ENCODE results near the gene IL17RD. TPM values are rescaled to one million over a fixed set of nuclear protein-coding genes. Genes with fewer than 3 reads are reported as not detected.

Gene IL17RD
- 29.3 and 31.7 TPM in 2 replicates for total RNA-seq (2021)
- long read RNA-seq, full-length matches to known transcripts = 35 of 49 reads
- long read RNA-seq, partial matches to known transcripts = 5 of 49 reads
- long read RNA-seq, other reads (novel, unspliced or antisense) = 9 of 49 reads

DNA sequence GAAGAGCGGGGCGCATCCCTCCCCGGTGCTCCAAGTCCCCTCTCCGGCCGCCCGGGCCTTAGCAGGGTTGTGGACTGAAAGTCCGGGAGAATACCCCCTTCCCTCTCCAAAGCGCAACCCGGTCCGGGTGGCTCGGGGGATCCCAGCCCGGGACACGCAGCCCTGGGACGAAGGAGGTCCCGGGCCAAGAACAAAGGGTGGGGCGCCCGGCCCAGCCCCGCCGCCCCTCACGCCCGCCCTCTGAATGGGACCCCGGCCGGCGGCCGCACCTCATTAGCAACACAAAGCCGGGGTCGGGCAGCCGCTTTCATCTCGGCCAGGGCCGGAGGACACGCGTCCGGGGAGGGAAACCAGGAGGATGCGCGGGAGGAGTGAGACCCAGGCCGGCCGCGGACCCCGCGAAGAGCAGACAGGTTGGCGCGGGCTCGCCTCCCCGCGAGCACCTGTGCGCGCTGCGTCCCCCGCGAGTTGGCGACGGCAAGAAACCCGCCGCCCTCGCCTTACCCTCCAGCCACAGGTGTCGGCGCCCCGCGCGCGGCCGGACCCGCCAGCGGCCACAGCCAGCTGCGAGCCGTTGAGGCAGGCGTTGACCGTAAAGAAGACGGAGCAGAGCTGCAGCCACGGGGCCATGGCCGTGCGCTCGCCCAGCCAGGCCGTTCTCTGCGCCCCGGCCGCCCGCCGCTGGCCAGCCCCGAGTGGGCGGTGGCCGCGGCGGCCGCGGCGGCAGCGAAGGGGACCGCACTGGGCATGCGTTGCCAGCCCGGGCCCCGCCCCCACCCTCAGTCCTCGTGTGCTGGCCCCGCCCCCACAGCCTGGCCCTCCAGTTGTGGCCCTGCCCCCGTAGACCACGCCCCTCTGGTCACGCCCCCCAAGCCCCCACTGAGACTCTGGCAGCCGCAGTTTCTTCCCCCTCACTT lies at the start of gene IL17RD:
Gene IL17RD (minus strand): TSS at position 697 of the 917 bp plus-strand sequence. CDS start 67 bp downstream, at position 630.
- Histone ChIP-seq H3K9me3 (ENCODE audit: control insufficient read depth, low read depth, low read length) (no peaks in the 10 kb centered on the region), H2BK20ac (ENCODE audit: low read depth, low read length, poor library complexity, severe bottlenecking) (no peak within 1 kb of the TSS), H2BK5ac (ENCODE audit: insufficient read length, low read length) (no peak within 1 kb of the TSS), H3K14ac (ENCODE audit: insufficient read depth, low read length) (peak within 1 kb of the TSS; percentile 87), H4K5ac (ENCODE audit: insufficient read length, low read depth, low read length) (no peak within 1 kb of the TSS), H2AFZ (ENCODE audit: low read length) (no peak within 1 kb of the TSS), H3K79me1 (ENCODE audit: insufficient read depth, low read depth, low read length, poor library complexity, severe bottlenecking) (no peaks in the 10 kb centered on the region), H3K27ac (ENCODE audit: insufficient read length, low read depth, low read length) (no peak within 1 kb of the TSS), H3K9ac (ENCODE audit: extremely low read depth, insufficient read length, low read length) (peak within 1 kb of the TSS; percentile 57), H4K8ac (replicated peaks; ENCODE audit: insufficient read length, low read depth, low read length) (no peak within 1 kb of the TSS), H3K18ac (ENCODE audit: insufficient read length, low read depth, low read length) (peak within 1 kb of the TSS; percentile 63), H3K4ac (ENCODE audit: low read depth, low read length) (no peak within 1 kb of the TSS), H4K20me1 (ENCODE audit: control insufficient read depth, insufficient read depth, insufficient read length) (no peaks in the 10 kb centered on the region), H4K91ac (ENCODE audit: insufficient read length, low read depth, low read length) (no peak within 1 kb of the TSS), H3K56ac (ENCODE audit: insufficient read length, low read depth, low read length) (no peak within 1 kb of the TSS), H3K4me2 (ENCODE audit: insufficient read depth, insufficient read length, low read length) (peak within 1 kb of the TSS; percentile 70), H3K23me2 (ENCODE audit: insufficient read length, low read depth, low read length, poor library complexity, severe bottlenecking) (peaks cover 9% of the 10 kb centered on the region), H2BK15ac (ENCODE audit: low read depth, low read length) (no peak within 1 kb of the TSS), H2AK5ac (ENCODE audit: insufficient read length, low read length) (no peak within 1 kb of the TSS), H2BK120ac (ENCODE audit: low read depth, low read length, poor library complexity, severe bottlenecking) (no peak within 1 kb of the TSS), H3K27me3 (ENCODE audit: insufficient read depth, low read length) (no peaks in the 10 kb centered on the region; the same call in 1 of the 2 replicates), H3K79me2 (ENCODE audit: insufficient read depth, low read length) (peaks cover 7% of the 10 kb centered on the region; the same call in 1 of the 2 replicates), H3K4me1 (ENCODE audit: insufficient read depth, low read length) (peaks cover 27% of the 10 kb centered on the region), H3K23ac (ENCODE audit: insufficient read length, low read depth, low read length) (no peak within 1 kb of the TSS), H2BK12ac (ENCODE audit: insufficient read length, low read depth, low read length) (no peak within 1 kb of the TSS), H3T11ph (ENCODE audit: low read length) (no peak within 1 kb of the TSS)
- peak within 1 kb of the TSS in 2 of 3 experiments; percentile 83 to 90; a peak in 4 of 7 replicates for H3K27ac Mint-ChIP-seq
- peaks cover 0 to 6% (median 3%) of the 10 kb centered on the region in 3 experiments; a peak in 3 of 7 replicates for H3K36me3 Mint-ChIP-seq (ENCODE audit: insufficient read depth in 1 of 3, low read depth in 3 of 3)
- H3K27me3 Mint-ChIP-seq (ENCODE audit: low read depth) = peaks cover 69% of the 10 kb centered on the region
- no peaks in the 10 kb centered on the region; a peak in 1 of 5 replicates for H3K9me3 Mint-ChIP-seq
- peak; percentile 88 for DNase-seq
- H3K4me3 Mint-ChIP-seq = peak within 1 kb of the TSS; percentile 81 to 93
- TF ChIP-seq, protein P1, sequence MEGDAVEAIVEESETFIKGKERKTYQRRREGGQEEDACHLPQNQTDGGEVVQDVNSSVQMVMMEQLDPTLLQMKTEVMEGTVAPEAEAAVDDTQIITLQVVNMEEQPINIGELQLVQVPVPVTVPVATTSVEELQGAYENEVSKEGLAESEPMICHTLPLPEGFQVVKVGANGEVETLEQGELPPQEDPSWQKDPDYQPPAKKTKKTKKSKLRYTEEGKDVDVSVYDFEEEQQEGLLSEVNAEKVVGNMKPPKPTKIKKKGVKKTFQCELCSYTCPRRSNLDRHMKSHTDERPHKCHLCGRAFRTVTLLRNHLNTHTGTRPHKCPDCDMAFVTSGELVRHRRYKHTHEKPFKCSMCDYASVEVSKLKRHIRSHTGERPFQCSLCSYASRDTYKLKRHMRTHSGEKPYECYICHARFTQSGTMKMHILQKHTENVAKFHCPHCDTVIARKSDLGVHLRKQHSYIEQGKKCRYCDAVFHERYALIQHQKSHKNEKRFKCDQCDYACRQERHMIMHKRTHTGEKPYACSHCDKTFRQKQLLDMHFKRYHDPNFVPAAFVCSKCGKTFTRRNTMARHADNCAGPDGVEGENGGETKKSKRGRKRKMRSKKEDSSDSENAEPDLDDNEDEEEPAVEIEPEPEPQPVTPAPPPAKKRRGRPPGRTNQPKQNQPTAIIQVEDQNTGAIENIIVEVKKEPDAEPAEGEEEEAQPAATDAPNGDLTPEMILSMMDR (conservative IDR thresholded peaks at IDR 0.05) = no peak
- peaks cover 51 to 58% of the 10 kb centered on the region in 2 experiments for H3K4me1 Mint-ChIP-seq
- no CpG with 5 or more reads among the region's 98 CpGs for WGBS (ENCODE audit: extremely low coverage, insufficient read length, low lambda C conversion rate)
